ENCODE measurements around the gene SCAMP2. TPM values are rescaled to one million over a fixed set of nuclear protein-coding genes. Genes with fewer than 3 reads are reported as not detected.
A peak's percentile ranks its signal among the peaks of the same experiment; 100 is the strongest.

SCAMP2 gene
- total RNA-seq, 1 donor from 2014 or later: 35.6 TPM

DNA sequence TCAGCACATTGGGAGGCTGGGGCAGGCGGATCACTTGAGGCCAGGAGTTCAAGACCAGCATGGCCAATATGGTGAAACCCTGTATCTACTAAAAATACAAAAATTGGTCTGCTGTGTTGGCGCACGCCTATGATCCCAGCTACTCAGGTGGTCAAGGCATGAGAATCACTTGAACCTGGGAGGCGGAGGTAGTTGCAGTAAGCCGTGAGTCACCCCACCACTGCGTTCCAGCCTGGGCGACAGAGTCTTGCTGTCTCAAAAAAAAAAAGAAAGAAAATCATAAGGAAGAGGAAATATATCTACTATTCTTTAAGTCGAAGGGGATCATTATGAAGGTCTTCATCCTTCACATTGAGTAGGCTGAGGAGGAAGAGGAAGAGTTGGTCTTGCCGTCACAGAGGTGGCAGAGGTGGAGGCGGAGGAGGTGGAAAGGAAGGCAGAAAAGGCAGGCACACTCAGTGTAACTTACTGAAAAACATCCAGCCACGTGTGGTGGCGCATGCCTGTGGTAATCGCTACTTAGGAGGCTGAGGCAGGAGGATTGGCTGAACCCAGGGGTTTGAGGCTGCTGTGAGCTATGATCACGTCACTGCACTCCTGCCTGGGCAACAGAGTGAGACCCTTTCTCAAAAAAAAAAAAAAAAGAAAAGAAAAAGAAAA lies 77.1 kb downstream of the SCAMP2 start:
- no peak overlapping the region for H3K4me3 Mint-ChIP-seq (ENCODE audit: unreplicated experiment)
- H3K4me1 Mint-ChIP-seq (ENCODE audit: low read depth, unreplicated experiment): peaks cover 12% of the 10 kb centered on the region
- TF ChIP-seq, protein P1, sequence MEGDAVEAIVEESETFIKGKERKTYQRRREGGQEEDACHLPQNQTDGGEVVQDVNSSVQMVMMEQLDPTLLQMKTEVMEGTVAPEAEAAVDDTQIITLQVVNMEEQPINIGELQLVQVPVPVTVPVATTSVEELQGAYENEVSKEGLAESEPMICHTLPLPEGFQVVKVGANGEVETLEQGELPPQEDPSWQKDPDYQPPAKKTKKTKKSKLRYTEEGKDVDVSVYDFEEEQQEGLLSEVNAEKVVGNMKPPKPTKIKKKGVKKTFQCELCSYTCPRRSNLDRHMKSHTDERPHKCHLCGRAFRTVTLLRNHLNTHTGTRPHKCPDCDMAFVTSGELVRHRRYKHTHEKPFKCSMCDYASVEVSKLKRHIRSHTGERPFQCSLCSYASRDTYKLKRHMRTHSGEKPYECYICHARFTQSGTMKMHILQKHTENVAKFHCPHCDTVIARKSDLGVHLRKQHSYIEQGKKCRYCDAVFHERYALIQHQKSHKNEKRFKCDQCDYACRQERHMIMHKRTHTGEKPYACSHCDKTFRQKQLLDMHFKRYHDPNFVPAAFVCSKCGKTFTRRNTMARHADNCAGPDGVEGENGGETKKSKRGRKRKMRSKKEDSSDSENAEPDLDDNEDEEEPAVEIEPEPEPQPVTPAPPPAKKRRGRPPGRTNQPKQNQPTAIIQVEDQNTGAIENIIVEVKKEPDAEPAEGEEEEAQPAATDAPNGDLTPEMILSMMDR (IDR thresholded peaks at IDR 0.05; ENCODE audit: partially characterized antibody, unreplicated experiment): no peak
- no peak for DNase-seq
- H3K27me3 Mint-ChIP-seq (ENCODE audit: unreplicated experiment): peaks cover 6% of the 10 kb centered on the region
- H3K36me3 Mint-ChIP-seq (ENCODE audit: unreplicated experiment): no peaks in the 10 kb centered on the region
- no peaks in the 10 kb centered on the region for H3K9me3 Mint-ChIP-seq (ENCODE audit: unreplicated experiment)
- no peak overlapping the region for H3K27ac Mint-ChIP-seq (ENCODE audit: unreplicated experiment)

DNA sequence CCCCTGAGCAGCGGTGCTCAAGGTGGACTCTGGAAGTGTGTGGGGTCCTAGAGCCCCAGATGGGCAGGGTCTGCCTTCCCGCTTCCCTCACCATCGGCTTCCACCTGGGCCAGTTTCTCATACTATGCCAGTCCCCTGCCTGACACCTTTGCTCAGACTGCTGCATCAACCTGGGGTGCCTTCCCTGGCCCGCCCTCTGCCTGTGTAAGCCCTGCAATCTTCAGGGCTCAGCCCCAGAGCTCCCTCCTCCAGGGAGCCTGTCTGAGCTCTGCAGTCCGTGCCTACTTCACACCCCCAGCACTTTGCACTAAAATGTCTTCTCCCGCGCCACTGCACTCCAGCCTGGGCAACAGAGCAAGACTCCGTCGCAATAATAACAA lies 78.2 kb downstream of the SCAMP2 start:
- H3K27ac Mint-ChIP-seq (ENCODE audit: unreplicated experiment): no peak overlapping the region
- H3K27me3 Mint-ChIP-seq (ENCODE audit: unreplicated experiment): peaks cover 9% of the 10 kb centered on the region
- TF ChIP-seq, protein P1 (IDR thresholded peaks at IDR 0.05; ENCODE audit: partially characterized antibody, unreplicated experiment): no peak
- no peak for DNase-seq
- H3K36me3 Mint-ChIP-seq (ENCODE audit: unreplicated experiment): no peaks in the 10 kb centered on the region
- H3K9me3 Mint-ChIP-seq (ENCODE audit: unreplicated experiment): no peaks in the 10 kb centered on the region
- peaks cover 12% of the 10 kb centered on the region for H3K4me1 Mint-ChIP-seq (ENCODE audit: low read depth, unreplicated experiment)
- no peak overlapping the region for H3K4me3 Mint-ChIP-seq (ENCODE audit: unreplicated experiment)

DNA sequence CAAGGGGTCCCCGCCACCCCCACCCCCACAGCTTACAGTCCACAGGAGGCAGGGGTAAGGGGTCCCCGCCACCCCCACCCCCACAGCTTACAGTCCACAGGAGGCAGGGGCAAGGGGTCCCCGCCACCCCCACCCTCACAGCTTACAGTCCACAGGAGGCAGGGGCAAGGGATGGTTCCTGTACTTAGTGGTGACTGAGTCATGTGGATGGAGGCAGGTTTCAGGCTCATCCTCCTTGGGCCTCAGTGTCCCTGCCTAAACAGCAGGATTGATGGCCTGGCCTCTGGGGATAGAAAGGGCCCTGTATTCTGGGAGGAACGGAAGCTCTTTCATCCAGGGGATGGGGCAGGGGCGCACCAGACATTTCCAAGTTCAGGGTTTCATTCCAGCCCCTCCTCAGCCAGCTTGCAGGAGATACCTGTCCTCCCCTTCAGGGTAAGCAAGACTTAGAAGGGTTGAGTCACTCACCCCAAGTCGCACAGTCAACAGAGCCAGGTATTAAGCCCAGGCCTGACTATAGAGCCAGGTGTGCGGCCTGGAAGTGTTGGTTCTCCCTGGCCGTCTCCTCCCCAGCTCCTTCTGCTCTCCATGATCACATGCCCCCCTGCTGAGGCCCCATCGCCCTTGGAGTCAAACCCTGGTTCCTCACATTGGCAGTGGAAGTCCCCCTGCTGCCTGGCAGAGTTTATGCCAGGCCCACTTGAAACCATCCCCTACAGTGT lies 78.8 kb downstream of the SCAMP2 start:
- H3K36me3 Mint-ChIP-seq (ENCODE audit: unreplicated experiment): no peaks in the 10 kb centered on the region
- no peaks in the 10 kb centered on the region for H3K9me3 Mint-ChIP-seq (ENCODE audit: unreplicated experiment)
- TF ChIP-seq, protein P1 (IDR thresholded peaks at IDR 0.05; ENCODE audit: partially characterized antibody, unreplicated experiment): no peak
- H3K4me3 Mint-ChIP-seq (ENCODE audit: unreplicated experiment): no peak overlapping the region
- no peak for DNase-seq
- peaks cover 17% of the 10 kb centered on the region for H3K4me1 Mint-ChIP-seq (ENCODE audit: low read depth, unreplicated experiment)
- H3K27ac Mint-ChIP-seq (ENCODE audit: unreplicated experiment): no peak overlapping the region
- peaks cover 9% of the 10 kb centered on the region for H3K27me3 Mint-ChIP-seq (ENCODE audit: unreplicated experiment)

Small RNA genes lying within 50 kb of the gene (microRNA-seq; reads per million reads assigned to microRNA genes)
- 2.9 reads per million, percentile 21 among the genes with 10 or more reads in this experiment for gene MIR6882 (ENCODE audit: unreplicated experiment)

Other genes with a start within 250 kb of the SCAMP2 start
- 66.0 TPM for gene EDC3, start 177.3 kb downstream of the SCAMP2 start, total RNA-seq (ENCODE audit: unreplicated experiment)
- gene CYP1A1, start 147.8 kb downstream of the SCAMP2 start, total RNA-seq (ENCODE audit: unreplicated experiment): 0.27 TPM
- not detected for gene CYP1A2, start 124.5 kb downstream of the SCAMP2 start, total RNA-seq (ENCODE audit: unreplicated experiment)
- gene CSK, start 91.3 kb downstream of the SCAMP2 start, total RNA-seq (ENCODE audit: unreplicated experiment): 72.6 TPM
- gene LMAN1L, start 60.5 kb downstream of the SCAMP2 start, total RNA-seq (ENCODE audit: unreplicated experiment): not detected
- gene CPLX3, start 46.7 kb downstream of the SCAMP2 start, total RNA-seq (ENCODE audit: unreplicated experiment): 0.32 TPM
- 46.5 TPM for gene ULK3, start 30.2 kb downstream of the SCAMP2 start, total RNA-seq (ENCODE audit: unreplicated experiment)
- gene MPI, start 16.7 kb upstream of the SCAMP2 start, total RNA-seq (ENCODE audit: unreplicated experiment): 33.1 TPM
- gene FAM219B, start 33.5 kb upstream of the SCAMP2 start, total RNA-seq (ENCODE audit: unreplicated experiment): 171 TPM
- gene COX5A, start 64.7 kb upstream of the SCAMP2 start, total RNA-seq (ENCODE audit: unreplicated experiment): 219 TPM
- 2.3 TPM for gene RPP25, start 83.4 kb upstream of the SCAMP2 start, total RNA-seq (ENCODE audit: unreplicated experiment)
- gene SCAMP5, start 122.2 kb upstream of the SCAMP2 start, total RNA-seq (ENCODE audit: unreplicated experiment): 164 TPM
- 12.7 TPM for gene PPCDC, start 150.2 kb upstream of the SCAMP2 start, total RNA-seq (ENCODE audit: unreplicated experiment)

Data from glutamatergic neuron (in vitro differentiated cells).